GM23338 (cell line): ENCODE results near the gene CPTP. TPM values are rescaled to one million over a fixed set of nuclear protein-coding genes. Genes with fewer than 3 reads are reported as not detected.

Experiments
- ATAC-seq: fragments of 200-7000 bp; cut with Tn5 transposase; 3 replicates; pipeline ENCODE4 v1.9.1; 2020
- DNase-seq: peaks from one replicate; pipeline ENCODE4 v3.0.0-alpha.2; 2015; ENCODE audit warnings: low spot score
- H2AFZ ChIP-seq: fragments of 200-600 bp; sonication (generic); 2 replicates; pipeline ENCODE4 v1.8.0; 2016; ENCODE audit warnings: antibody characterized with exemption, mild to moderate bottlenecking, moderate library complexity
- H3F3A ChIP-seq: fragments of 200-600 bp; sonication (generic); replicated peaks from 2 replicates; pipeline ENCODE4 v1.8.0; 2017; ENCODE audit warnings: antibody characterized with exemption, mixed run types, low read depth
- H3K27ac ChIP-seq: fragments of 200-600 bp; sonication (generic); 2 replicates; pipeline ENCODE4 v1.6.1; 2016; ENCODE audit warnings: low read depth
- H3K27me3 ChIP-seq: fragments of 200-600 bp; sonication (generic); 2 replicates; pipeline ENCODE4 v1.8.0; 2016; ENCODE audit warnings: mild to moderate bottlenecking, mixed run types, moderate library complexity; ENCODE audit not compliant: insufficient read depth
- H3K36me3 ChIP-seq: fragments of 200-600 bp; sonication (generic); 2 replicates; pipeline ENCODE4 v1.8.0; 2016; ENCODE audit warnings: mild to moderate bottlenecking; ENCODE audit not compliant: insufficient read depth
- H3K4me1 ChIP-seq: fragments of 200-600 bp; sonication (generic); 2 replicates; pipeline ENCODE4 v1.8.0; 2016; ENCODE audit warnings: mild to moderate bottlenecking, moderate library complexity; ENCODE audit not compliant: insufficient read depth
- H3K4me2 ChIP-seq: fragments of 200-600 bp; sonication (generic); 2 replicates; pipeline ENCODE4 v1.7.1; 2017; ENCODE audit warnings: mixed run types
- H3K4me3 ChIP-seq: fragments of 200-600 bp; sonication (generic); 2 replicates; pipeline ENCODE4 v1.6.1; 2016; ENCODE audit warnings: mixed run types
- H3K79me2 ChIP-seq: fragments of 200-600 bp; sonication (generic); replicated peaks from 2 replicates; pipeline ENCODE4 v1.8.0; 2017; ENCODE audit warnings: mild to moderate bottlenecking; ENCODE audit not compliant: insufficient read depth
- H3K9me2 ChIP-seq: fragments of 200-600 bp; sonication (generic); 2 replicates; pipeline ENCODE4 v1.8.0; 2017; ENCODE audit not compliant: insufficient read depth
- H4K20me1 ChIP-seq: fragments of 200-600 bp; sonication (generic); replicated peaks from 2 replicates; pipeline ENCODE4 v1.8.0; 2017; ENCODE audit warnings: mild to moderate bottlenecking; ENCODE audit not compliant: insufficient read depth
- H3K27ac Mint-ChIP-seq: 2 replicates; pipeline ENCODE4 v1.8.0; 2020; ENCODE audit warnings: inconsistent platforms, mild to moderate bottlenecking, moderate library complexity, mixed read lengths
- H3K27me3 Mint-ChIP-seq: 3 replicates; pipeline ENCODE4 v1.8.0; 2022; ENCODE audit warnings: low read depth, mild to moderate bottlenecking, moderate library complexity, mixed read lengths, inconsistent platforms; ENCODE audit not compliant: insufficient read depth, poor library complexity
- H3K36me3 Mint-ChIP-seq: 3 replicates; pipeline ENCODE4 v1.8.0; 2021; ENCODE audit warnings: low read depth, mild to moderate bottlenecking, inconsistent platforms, moderate library complexity, mixed read lengths
- H3K4me1 Mint-ChIP-seq: 3 replicates; pipeline ENCODE4 v1.8.0; 2020; ENCODE audit warnings: mild to moderate bottlenecking, inconsistent platforms, mixed read lengths
- H3K4me3 Mint-ChIP-seq: 3 replicates; pipeline ENCODE4 v1.8.0; 2021; ENCODE audit warnings: moderate library complexity, mild to moderate bottlenecking, inconsistent platforms, mixed read lengths
- H3K9me3 Mint-ChIP-seq: 3 replicates; pipeline ENCODE4 v1.8.0; 2020; ENCODE audit warnings: moderate library complexity, mild to moderate bottlenecking, inconsistent platforms, mixed read lengths
- CREB1 ChIP-seq: fragments of 250-450 bp; sonication (Bioruptor Pico); IDR thresholded peaks from 2 replicates; pipeline ENCODE4 v1.5.0; 2020; ENCODE audit warnings: low read depth, mild to moderate bottlenecking, moderate library complexity
- EZH2phosphoT487 ChIP-seq: fragments of 200-600 bp; sonication (generic); IDR thresholded peaks from one replicate; pipeline ENCODE4 v1.8.1; 2018; ENCODE audit warnings: antibody characterized with exemption; ENCODE audit not compliant: unreplicated experiment
- JUNB ChIP-seq: IDR thresholded peaks from one replicate; pipeline ENCODE4 v1.6.1; 2016; ENCODE audit warnings: antibody characterized with exemption; ENCODE audit not compliant: unreplicated experiment
- NANOG ChIP-seq: IDR thresholded peaks from 2 replicates; pipeline ENCODE4 v1.6.1; 2016; ENCODE audit warnings: antibody characterized with exemption, borderline replicate concordance
- POLR2AphosphoS5 ChIP-seq: IDR thresholded peaks from 2 replicates; pipeline ENCODE4 v1.6.1; 2016; ENCODE audit warnings: antibody characterized with exemption, low read depth
- STAT1 ChIP-seq: IDR thresholded peaks from one replicate; pipeline ENCODE4 v1.6.1; 2016; ENCODE audit warnings: antibody characterized with exemption; ENCODE audit not compliant: unreplicated experiment
- ZNF114 ChIP-seq: fragments of 250-450 bp; sonication (Bioruptor Pico); IDR thresholded peaks from 2 replicates; pipeline ENCODE4 v1.5.0; 2020; ENCODE audit warnings: mild to moderate bottlenecking, moderate library complexity
- ZNF331 ChIP-seq: fragments of 250-450 bp; sonication (Bioruptor Pico); IDR thresholded peaks from 2 replicates; pipeline ENCODE4 v1.5.0; 2020; ENCODE audit warnings: low read depth, mild to moderate bottlenecking, moderate library complexity
- polyA plus RNA-seq: library from polyadenylated mRNA; unstranded; fragments of >200 nt; fragmentation: Nextera tagmentation; extraction: Ambion mirVana; gene quantifications from 2 replicates; pipeline ENCODE4 v1.2.1, GENCODE V29; 2016
- total RNA-seq: library from RNA; depleted of rRNA; stranded (reverse); fragments of >200 nt; shearing (Covaris generic); gene quantifications from 2 replicates; pipeline ENCODE4 v1.2.3, GENCODE V29; 2014
- TF ChIP-seq, protein P1 (sequence below), 2 experiments: fragments of 200-600 bp in 1 of 2; sonication (generic) in 1 of 2; conservative IDR thresholded peaks; 2 replicates each; pipeline versions ENCODE4 v1.5.1 to v1.6.1; 2016 to 2017; ENCODE audit warnings: antibody characterized with exemption in 2 of 2, low read depth in 2 of 2, mild to moderate bottlenecking in 2 of 2, moderate library complexity in 1 of 2

CPTP gene
- total and polyA plus RNA-seq, 2 experiments from 2014 or later: 8.1 to 13.5 TPM

DNA sequence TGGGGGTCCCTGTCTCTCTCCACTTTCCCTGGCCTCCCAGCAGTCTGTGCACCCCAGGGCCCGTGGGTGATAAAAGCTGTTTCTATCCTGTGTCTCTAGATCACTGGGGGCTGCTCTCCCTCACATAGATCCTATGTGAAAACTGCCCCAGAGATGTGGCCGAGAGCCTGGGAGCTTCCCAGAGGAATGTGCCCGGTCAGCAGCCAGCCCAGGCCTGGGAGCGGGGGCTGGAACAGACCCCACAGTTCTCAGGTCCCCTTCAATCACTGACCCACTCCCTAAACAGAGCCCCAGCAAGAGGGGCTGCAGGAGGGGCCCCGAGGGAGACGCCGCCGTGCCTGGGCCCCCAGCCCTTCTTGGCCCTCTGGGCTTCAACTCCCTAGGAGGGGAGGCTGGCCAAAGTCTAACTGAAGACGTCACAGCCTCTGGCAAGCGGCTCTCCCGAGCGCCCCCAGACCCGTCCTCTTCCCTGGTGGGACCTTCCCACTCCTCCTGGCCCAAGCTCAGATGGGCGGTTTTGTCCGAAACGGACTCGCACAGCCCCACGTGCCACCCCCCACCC, 33.4 kb downstream of the CPTP start:
- H3K36me3 ChIP-seq: no peaks in the 10 kb centered on the region
- TF ChIP-seq ZNF331 (CRISPR knock-in tag): no peak
- TF ChIP-seq, protein P1, sequence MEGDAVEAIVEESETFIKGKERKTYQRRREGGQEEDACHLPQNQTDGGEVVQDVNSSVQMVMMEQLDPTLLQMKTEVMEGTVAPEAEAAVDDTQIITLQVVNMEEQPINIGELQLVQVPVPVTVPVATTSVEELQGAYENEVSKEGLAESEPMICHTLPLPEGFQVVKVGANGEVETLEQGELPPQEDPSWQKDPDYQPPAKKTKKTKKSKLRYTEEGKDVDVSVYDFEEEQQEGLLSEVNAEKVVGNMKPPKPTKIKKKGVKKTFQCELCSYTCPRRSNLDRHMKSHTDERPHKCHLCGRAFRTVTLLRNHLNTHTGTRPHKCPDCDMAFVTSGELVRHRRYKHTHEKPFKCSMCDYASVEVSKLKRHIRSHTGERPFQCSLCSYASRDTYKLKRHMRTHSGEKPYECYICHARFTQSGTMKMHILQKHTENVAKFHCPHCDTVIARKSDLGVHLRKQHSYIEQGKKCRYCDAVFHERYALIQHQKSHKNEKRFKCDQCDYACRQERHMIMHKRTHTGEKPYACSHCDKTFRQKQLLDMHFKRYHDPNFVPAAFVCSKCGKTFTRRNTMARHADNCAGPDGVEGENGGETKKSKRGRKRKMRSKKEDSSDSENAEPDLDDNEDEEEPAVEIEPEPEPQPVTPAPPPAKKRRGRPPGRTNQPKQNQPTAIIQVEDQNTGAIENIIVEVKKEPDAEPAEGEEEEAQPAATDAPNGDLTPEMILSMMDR (conservative IDR thresholded peaks at IDR 0.05; ENCODE audit: low read depth in 2 of 2): no peak
- ATAC-seq (peak; percentile 0), DNase-seq (no peak)
- H3K4me3 ChIP-seq: peak overlapping the region; percentile 35; the same call in 1 of the 2 replicates
- peaks cover 32% of the 10 kb centered on the region for H3K27me3 Mint-ChIP-seq
- peaks cover 25% of the 10 kb centered on the region; the same call in 1 of the 2 replicates for H3F3A ChIP-seq
- H2AFZ ChIP-seq: no peak overlapping the region; the same call in 1 of the 2 replicates
- H3K9me2 ChIP-seq: no peaks in the 10 kb centered on the region
- H3K4me1 Mint-ChIP-seq: peaks cover 33% of the 10 kb centered on the region
- H3K27ac ChIP-seq: no peak overlapping the region
- no peaks in the 10 kb centered on the region for H3K36me3 Mint-ChIP-seq
- H3K27ac Mint-ChIP-seq: peak overlapping the region; percentile 52; the same call in 1 of the 2 replicates
- peak overlapping the region; percentile 69; the same call in 1 of the 2 replicates for H3K4me2 ChIP-seq
- peaks cover 26% of the 10 kb centered on the region for H3K27me3 ChIP-seq
- H3K9me3 Mint-ChIP-seq: no peaks in the 10 kb centered on the region; the same call in 2 of the 3 replicates
- no peaks in the 10 kb centered on the region for H3K79me2 ChIP-seq
- H3K4me1 ChIP-seq: peaks cover 29% of the 10 kb centered on the region
- H3K4me3 Mint-ChIP-seq: peak overlapping the region; percentile 45; the same call in 1 of the 3 replicates
- no peaks in the 10 kb centered on the region for H4K20me1 ChIP-seq

DNA sequence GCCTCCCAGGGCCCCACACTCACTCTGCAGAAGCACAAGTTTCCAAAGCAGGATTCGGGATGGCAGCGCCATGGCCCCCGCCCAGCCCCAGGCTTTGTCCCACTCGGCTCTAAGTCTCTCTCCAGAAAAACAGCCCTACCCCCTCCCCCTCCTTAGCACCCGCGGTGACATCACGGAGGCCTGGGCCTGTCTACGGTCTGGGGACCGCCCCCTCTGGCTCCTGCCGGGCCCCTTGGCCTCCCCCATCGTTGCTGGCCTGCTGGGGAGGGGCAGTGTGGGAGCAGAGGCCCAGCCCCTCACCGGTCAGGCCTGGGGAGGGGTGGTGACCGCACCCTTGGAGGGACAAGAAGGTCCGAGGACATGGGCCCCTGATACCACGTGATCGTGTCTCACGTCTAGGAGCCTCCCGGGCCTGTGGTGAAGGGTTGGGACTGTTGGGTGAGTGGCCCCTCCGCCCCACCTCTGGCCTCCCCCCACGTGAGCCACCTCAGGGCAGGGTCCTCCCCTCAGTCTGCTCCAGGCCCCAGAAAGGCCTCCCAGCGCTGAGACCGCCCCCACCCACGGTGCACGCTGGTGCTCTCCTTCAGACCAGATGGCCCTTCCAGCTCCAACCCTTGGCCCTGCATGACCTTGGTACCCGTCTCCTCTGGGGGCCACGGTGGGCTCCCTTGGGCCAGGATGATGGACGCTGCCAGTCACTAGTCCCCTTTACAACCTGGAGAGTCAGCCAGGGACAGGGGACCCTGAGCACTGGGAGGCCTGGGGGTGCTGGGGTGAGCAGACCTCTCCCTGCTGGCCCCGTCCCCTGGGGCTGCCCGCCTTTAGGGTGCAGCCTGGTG, 34.0 kb downstream of the CPTP start, which contains the start of gene MXRA8:
Gene MXRA8, minus strand, starts transcription at position 123 of the 839 bp plus-strand sequence. Its CDS starts 51 bp downstream, at position 72.
- H3K4me3 Mint-ChIP-seq: peak within 1 kb of the TSS; percentile 45; the same call in 2 of the 3 replicates
- Histone ChIP-seq H3K9me2 (no peaks in the 10 kb centered on the region), H3K79me2 (no peaks in the 10 kb centered on the region), H3K4me3 (peak within 1 kb of the TSS; percentile 35; the same call in 1 of the 2 replicates), H3F3A (peaks cover 19% of the 10 kb centered on the region; the same call in 1 of the 2 replicates), H3K27ac (no peak within 1 kb of the TSS), H3K4me2 (peak within 1 kb of the TSS; percentile 69; the same call in 1 of the 2 replicates), H3K27me3 (peaks cover 19% of the 10 kb centered on the region), H3K4me1 (peaks cover 22% of the 10 kb centered on the region), H2AFZ (no peak within 1 kb of the TSS; the same call in 1 of the 2 replicates), H3K36me3 (no peaks in the 10 kb centered on the region), H4K20me1 (no peaks in the 10 kb centered on the region)
- TF ChIP-seq CREB1: peak; percentile 63; the same call in 1 of the 2 replicates
- no peak for TF ChIP-seq POLR2AphosphoS5
- H3K4me1 Mint-ChIP-seq: peaks cover 31% of the 10 kb centered on the region
- ATAC-seq (peak; percentile 34), DNase-seq (peak; percentile 58)
- H3K27ac Mint-ChIP-seq: peak within 1 kb of the TSS; percentile 52; the same call in 1 of the 2 replicates
- peaks cover 26% of the 10 kb centered on the region for H3K27me3 Mint-ChIP-seq
- H3K36me3 Mint-ChIP-seq: no peaks in the 10 kb centered on the region
- no peaks in the 10 kb centered on the region; the same call in 2 of the 3 replicates for H3K9me3 Mint-ChIP-seq

DNA sequence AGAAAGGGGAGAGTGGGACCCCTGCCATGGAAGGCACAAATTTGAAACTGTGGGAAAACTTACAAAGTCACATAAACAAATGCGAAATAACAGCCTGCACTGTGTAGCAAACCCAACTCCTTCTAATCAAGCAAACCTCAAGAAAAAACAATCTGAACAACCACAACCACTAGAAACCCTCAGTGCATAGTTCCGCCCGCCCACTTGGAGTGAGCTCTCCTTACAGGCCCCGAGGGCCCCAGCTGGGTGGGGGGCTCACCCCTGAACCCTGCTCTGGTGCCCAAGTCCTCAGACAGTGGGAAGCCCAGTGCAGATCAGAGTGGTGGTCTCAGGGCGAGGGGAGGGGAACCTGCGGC, 34.7 kb downstream of the CPTP start:
- Histone ChIP-seq H3K4me2 (no peak overlapping the region), H3F3A (peaks cover 19% of the 10 kb centered on the region; the same call in 1 of the 2 replicates), H3K9me2 (no peaks in the 10 kb centered on the region), H2AFZ (no peak overlapping the region), H3K27me3 (peaks cover 13% of the 10 kb centered on the region), H3K27ac (no peak overlapping the region), H3K79me2 (no peaks in the 10 kb centered on the region), H3K4me3 (no peak overlapping the region), H3K36me3 (no peaks in the 10 kb centered on the region), H4K20me1 (no peaks in the 10 kb centered on the region), H3K4me1 (peaks cover 22% of the 10 kb centered on the region)
- Mint-ChIP-seq H3K4me3 (peak overlapping the region; percentile 24; the same call in 1 of the 3 replicates), H3K27me3 (peaks cover 21% of the 10 kb centered on the region), H3K27ac (peak overlapping the region; percentile 44; the same call in 1 of the 2 replicates), H3K9me3 (no peaks in the 10 kb centered on the region; the same call in 2 of the 3 replicates), H3K4me1 (peaks cover 31% of the 10 kb centered on the region), H3K36me3 (no peaks in the 10 kb centered on the region)
- DNase-seq (no peak), ATAC-seq (no peak)
- TF ChIP-seq, protein P1 (conservative IDR thresholded peaks at IDR 0.05; ENCODE audit: low read depth in 2 of 2): no peak
- no peak for TF ChIP-seq STAT1
- no peak for TF ChIP-seq NANOG
- no peak for TF ChIP-seq JUNB
- no peak for TF ChIP-seq ZNF114 (CRISPR knock-in tag)
- no peak for TF ChIP-seq EZH2phosphoT487
